NCI-H2107 treated with DMSO at 0.1 percent for 48 hours (cell line): ENCODE measurements around the gene GPR22.

Source experiments
- DNase-seq: peaks from one replicate; lab custom pipeline; 2025; ENCODE audit not compliant: unreplicated experiment; lab: John Stamatoyannopoulos, UW

The GPR22 gene, protein sequence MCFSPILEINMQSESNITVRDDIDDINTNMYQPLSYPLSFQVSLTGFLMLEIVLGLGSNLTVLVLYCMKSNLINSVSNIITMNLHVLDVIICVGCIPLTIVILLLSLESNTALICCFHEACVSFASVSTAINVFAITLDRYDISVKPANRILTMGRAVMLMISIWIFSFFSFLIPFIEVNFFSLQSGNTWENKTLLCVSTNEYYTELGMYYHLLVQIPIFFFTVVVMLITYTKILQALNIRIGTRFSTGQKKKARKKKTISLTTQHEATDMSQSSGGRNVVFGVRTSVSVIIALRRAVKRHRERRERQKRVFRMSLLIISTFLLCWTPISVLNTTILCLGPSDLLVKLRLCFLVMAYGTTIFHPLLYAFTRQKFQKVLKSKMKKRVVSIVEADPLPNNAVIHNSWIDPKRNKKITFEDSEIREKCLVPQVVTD

DNA sequence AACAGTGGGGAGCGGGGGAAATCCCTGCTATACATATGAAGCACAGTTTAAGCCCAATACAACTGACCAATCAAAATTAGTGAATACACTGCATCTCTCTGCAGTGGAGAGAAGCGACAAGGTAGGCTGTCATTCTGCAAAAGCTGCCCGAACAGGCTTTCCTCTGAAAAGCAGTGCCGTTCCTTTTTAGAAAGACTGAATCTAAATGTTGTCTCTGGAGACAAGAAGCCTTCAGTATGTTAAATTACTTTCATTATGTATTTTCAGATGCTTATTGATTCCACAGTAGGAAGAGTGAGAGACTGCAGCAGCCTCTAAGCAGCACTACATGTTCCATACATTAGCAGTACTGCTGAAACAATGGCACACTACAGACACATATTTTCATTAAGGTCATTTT lies at the start of gene GPR22:
TSS of gene GPR22 (plus strand) at position 129 of the 400 bp plus-strand sequence. CDS start 4,004 bp downstream, outside the sequence.
- no peak for DNase-seq

DNA sequence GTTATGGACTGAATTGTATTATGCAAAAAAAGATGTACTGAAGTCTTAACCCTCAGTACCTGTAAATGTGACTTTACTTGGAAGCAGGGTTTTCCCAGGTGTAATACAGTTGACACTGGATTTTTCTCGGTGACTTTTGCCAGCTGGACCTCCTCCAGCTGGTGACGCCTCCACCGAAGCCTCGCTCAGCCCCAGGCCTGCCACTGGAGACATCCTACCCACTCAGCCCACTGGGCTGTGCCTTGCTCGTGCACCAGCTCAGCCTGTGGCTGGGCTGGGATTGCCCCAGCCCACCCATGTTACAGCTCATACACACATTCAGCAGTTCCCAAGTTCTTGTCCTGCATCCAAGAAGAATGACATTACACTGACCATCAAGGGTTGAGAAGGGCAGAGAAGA lies 42.4 kb upstream of the GPR22 start:
- no peak for DNase-seq

DNA sequence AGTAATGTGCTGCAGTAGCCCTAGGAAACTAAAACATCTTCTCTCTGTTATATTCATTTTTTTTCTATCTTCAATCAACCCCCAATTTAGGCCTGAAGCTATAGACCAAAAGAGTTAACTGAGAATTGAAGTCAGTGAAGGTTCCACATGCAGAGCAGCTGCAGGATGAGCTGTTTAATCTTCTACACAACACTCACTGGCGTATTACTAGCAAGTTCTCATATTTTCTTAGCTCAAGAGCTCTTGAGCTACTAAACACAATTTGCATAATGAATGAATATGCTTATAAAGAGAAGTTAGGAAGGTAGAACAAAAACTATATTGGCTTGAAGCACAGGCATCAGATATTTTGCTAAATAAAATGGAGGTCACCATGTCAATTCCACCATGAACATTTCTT lies 41.2 kb upstream of the GPR22 start:
- DNase-seq, result no peak

DNA sequence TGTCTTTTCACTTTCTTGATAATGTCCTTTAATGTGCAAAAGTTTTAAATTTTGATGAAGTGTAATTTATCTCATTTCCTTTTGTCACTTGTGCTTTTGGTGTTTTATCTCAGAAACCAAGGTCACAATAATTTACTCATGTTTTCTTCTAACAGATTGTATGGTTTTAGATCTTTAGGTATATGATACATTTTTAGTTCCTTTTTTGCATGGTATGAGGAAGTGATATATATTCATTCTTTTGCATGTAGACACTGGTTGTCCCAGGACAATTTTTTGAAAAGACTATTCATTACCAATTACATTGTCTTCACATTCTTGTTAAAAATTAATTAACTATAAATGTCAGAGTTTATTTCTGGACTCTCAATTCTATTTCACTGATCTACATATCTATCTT lies 39.8 kb upstream of the GPR22 start:
- DNase-seq, result no peak

GRCh38 chr7:107432261-107432660 lies 37.6 kb upstream of the GPR22 start:
- no peak for DNase-seq

GRCh38 chr7:107435749-107436148 lies 34.1 kb upstream of the GPR22 start:
- DNase-seq, result no peak

DNA sequence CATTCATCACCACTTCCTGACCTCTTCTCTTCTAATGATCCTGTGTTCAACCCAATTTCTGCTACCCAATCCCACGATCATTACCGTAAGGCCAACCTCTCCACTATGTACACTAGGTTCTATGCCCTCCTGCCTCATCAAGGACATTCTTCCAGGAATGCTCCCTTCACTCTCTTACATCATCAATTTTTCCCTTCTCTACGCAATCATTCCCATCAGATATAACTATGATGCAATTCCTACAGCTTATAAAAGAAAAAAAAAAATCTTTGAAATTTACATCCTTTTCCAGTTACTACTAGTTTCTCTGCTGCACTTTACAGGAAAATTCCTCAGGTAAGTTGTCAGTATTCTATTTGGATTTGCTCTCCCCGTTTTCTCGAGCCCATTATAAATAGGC lies 30.8 kb upstream of the GPR22 start:
- no peak for DNase-seq

- no peak for DNase-seq
Observed at GRCh38 chr7:107441581-107442422, 28.1 kb upstream of the GPR22 start.

- DNase-seq, result no peak
Observed at GRCh38 chr7:107442678-107443077, 27.2 kb upstream of the GPR22 start.

GRCh38 chr7:107446531-107446930 lies 23.3 kb upstream of the GPR22 start:
- no peak for DNase-seq

DNA sequence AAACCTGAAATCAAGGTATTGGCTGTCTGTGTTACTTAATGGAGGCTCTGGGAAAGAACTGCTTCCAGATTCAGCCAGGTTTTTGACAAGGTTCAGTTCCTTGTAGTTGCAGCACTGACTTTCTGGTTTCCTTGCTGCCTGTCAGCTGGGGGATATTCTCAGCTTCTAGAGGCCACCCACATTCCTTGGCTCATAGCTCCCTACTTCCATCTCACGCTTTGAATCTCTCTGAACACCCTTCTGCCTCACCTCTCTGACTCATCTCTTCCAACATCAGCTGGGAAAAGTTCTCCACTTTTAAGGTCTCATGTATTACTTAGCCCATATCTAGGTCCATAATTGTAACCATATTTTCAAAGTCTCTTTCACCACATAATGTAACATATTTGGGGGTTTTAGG lies 22.9 kb upstream of the GPR22 start:
- no peak for DNase-seq

GRCh38 chr7:107450970-107451369 lies 18.9 kb upstream of the GPR22 start:
- no peak for DNase-seq

- no peak for DNase-seq
Observed at GRCh38 chr7:107453388-107453787, 16.5 kb upstream of the GPR22 start.

DNA sequence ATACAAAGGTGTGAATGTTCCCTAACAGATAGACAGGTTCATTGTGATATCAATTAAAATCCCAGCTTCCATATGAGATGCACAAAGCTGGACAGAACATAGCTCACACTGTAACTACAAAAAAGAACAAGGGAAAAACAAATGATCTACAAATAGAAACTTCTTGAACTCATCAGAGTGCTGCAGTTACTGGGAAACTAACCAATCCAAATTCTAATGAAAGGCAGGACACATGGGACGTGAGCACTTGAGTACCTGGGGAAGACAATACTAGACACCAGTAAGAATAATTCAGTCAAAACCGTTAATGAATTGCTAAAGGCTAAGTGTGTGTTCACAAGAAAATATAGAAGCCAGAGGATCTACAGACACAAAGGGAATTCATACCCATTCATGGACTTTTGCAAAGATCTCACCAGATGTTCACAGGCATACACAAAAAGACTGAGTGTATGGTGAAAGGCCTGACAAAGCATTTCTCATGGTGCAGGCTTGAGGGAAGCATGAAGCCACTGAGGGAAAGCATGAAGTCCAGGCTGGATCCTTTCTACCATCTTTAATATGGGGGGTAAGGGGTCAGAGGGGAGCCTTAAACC lies 7.8 kb upstream of the GPR22 start:
- no peak for DNase-seq

DNA sequence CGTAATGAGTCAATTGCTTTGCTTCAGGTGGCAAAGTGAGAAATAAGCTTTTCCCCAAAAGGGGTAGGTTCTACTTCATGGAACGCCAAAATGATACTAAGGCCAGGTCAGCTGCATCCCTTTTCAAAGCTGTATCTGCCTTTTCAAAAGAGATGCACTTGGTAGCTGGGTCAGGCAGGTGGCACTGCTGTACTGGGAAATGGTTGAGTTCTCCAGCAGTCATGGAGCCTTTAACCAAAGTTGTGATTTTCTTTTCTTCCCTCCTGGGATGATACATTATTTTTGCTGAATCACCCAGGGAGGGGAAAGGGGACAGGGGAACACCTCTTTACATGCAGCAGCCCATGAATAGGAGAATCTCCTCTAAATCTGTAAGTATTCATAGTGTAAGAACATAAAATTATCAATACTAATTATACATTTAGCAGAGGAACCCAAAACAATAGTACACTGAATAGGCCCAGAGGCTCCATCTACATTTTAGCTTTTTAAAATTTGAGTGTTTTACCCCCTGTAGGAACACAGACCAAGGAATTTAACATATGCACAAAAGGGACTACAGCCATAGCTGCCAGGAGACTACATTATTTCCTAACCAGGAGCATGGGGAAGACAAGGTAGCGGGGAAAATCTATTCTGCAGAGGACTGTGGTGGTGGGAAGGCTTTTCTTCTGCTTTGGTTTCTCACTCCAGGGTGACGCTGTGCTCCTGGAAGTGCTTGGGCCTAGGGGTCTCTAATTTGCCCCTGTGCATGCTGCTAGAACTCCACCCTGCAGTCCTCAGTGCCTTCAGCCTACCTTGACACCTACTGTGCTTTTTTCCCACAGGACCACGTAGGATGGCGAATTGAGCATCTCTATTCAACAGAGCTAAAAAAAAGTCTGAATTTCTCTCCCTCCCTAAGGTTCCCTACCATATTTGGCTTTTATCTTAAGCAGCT lies 6.4 kb upstream of the GPR22 start:
- DNase-seq, result peak; percentile 57

GRCh38 chr7:107464666-107465226 lies 5.1 kb upstream of the GPR22 start:
- DNase-seq, result no peak

DNA sequence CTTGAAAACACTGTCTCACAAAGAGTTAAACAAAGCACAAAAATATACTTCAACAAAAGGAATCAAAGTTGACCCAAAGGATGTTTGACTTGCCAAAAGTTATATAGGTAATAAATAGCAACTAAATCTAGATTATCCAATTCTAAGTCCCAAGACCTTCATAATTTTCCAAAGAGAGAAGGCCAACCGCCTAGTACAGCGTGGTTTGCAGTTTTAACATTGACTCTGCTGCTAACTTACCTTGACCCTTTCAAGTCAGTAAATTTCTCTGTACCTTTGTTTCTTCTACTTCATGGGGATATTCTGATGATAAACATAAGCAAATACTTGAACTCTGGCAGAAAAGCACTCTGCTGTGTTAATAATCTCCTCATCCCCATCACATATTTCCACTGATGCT lies 1.9 kb upstream of the GPR22 start:
- DNase-seq, result no peak

DNA sequence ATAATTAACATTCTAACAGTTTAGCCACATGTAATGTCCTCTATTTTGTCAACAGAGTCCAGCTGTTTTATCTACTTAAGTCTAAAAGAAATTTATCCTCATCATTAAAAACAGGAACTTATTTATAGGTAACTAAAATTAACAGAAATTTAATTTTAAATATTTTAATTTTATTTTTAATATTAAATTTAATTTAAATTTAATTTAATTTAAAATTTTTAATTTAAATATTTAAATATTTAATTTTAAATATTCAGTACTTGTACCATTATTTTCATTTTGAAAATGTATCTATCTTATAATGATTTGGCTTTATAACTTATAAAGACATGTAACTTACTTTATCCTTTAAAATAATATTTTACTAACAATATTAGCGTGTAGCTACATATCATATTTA lies 1.0 kb upstream of the GPR22 start:
- no peak for DNase-seq

DNA sequence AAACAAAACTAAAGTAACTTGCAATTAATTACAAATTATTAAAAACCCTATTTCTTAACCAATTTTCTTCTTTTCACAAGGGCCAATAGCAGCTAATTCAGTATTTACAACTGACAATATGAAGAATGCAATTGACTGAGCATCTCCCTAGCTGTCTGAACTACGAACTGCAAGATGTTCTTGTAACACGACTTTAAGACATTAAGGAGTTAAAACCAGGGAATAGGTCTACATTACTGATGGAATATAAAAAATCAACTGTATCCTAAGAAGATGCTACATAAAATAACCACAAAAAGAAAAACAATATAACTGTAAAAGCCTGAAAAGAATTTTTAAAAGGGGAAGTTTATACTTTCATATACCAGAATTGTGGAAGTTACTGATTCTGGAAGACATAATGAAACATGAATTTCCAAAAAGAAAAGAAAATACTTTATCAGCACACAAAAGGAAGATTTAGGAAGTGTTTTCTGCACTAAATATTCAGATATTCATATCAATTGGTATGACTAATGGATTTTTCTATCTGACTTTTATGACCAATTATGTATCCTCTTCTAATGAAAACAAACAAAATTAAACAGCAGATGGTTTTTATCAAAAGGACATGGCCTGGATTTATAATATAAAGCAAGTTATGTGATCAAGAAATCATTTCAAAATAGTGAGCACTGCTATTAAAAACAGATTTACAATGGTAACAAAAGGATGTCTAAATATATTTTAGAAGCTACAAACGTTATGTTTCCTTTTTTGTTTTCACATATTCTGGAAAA lies 1.6 kb downstream of the GPR22 start:
- DNase-seq, result no peak

- DNase-seq, result no peak
Observed at GRCh38 chr7:107472116-107472515, 2.3 kb downstream of the GPR22 start.
